Measurements from ENCODE around the gene SLC52A1.

DNA sequence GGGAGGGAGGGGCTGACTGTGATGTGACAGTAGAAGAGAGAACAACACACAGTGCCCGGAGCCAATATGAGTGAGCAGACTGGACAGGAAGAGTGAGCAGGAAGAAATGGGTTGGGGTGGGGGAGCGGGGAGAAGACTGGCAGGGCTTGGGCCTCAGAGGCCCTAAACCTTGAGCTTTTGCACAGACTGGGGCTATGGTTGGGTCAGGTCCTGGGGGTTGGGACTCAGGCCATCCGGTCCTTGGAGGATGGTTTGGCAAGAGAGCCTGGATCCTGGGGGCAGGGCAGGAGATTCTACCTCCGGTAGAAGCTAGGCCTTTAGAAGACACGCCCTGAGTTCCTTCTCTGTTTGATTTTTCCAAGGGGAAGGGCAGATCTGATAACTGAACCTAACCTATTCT is 48.8 kb downstream of the SLC52A1 start:
- TF ChIP-seq, protein P1, sequence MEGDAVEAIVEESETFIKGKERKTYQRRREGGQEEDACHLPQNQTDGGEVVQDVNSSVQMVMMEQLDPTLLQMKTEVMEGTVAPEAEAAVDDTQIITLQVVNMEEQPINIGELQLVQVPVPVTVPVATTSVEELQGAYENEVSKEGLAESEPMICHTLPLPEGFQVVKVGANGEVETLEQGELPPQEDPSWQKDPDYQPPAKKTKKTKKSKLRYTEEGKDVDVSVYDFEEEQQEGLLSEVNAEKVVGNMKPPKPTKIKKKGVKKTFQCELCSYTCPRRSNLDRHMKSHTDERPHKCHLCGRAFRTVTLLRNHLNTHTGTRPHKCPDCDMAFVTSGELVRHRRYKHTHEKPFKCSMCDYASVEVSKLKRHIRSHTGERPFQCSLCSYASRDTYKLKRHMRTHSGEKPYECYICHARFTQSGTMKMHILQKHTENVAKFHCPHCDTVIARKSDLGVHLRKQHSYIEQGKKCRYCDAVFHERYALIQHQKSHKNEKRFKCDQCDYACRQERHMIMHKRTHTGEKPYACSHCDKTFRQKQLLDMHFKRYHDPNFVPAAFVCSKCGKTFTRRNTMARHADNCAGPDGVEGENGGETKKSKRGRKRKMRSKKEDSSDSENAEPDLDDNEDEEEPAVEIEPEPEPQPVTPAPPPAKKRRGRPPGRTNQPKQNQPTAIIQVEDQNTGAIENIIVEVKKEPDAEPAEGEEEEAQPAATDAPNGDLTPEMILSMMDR (IDR thresholded peaks at IDR 0.05), result no peak
- TF ChIP-seq POLR2A (IDR thresholded peaks at IDR 0.05), result no peak

All from esophagus squamous epithelium (tissue), 4 donors.